Stimulated activated CD8-positive, alpha-beta memory T cell treated with anti-CD3 and anti-CD28 coated beads, Interleukin-12 subunit alpha, Interleukin-12 subunit beta, amount 100 ng/mL, for 4 hours (primary cell): ENCODE results near the gene JOSD2.
"Not testable (repeated sequence)": the region's sequence is repeated elsewhere in the genome, so short reads cannot be mapped to it uniquely, and the experiment has no call there.

Experiments used
- DNase-seq: peaks from one replicate; pipeline ENCODE4 v3.0.0-alpha.2; 2020; ENCODE audit warnings: low read depth

The JOSD2 gene

GRCh38 chr19:50478901-50479715 is 31.9 kb downstream of the JOSD2 start:
- no peak for DNase-seq

- no peak for DNase-seq
Measured at GRCh38 chr19:50477751-50478515, 33.1 kb downstream of the JOSD2 start.

- no peak for DNase-seq
Measured at GRCh38 chr19:50476907-50477238, 34.1 kb downstream of the JOSD2 start.

- DNase-seq, result peak; percentile 84
Measured at GRCh38 chr19:50476224-50476906, 34.6 kb downstream of the JOSD2 start, which contains the start of the genes EMC10 and GARIN5A. Gene EMC10, plus strand, starts transcription at chr19:50476507. Its CDS starts 38 bp downstream, at chr19:50476545. Gene GARIN5A, minus strand, starts transcription at chr19:50476848. Its CDS starts 460 bp downstream, at chr19:50476388.

- no peak for DNase-seq
Measured at GRCh38 chr19:50475736-50476223, 35.2 kb downstream of the JOSD2 start.

- no peak for DNase-seq
Measured at GRCh38 chr19:50475101-50475568, 35.9 kb downstream of the JOSD2 start.

GRCh38 chr19:50473336-50473735 is 37.7 kb downstream of the JOSD2 start:
- DNase-seq, result not testable (repeated sequence)

- no peak for DNase-seq
Measured at GRCh38 chr19:50468818-50469217, 42.2 kb downstream of the JOSD2 start.

- DNase-seq, result no peak
Measured at GRCh38 chr19:50467566-50467965, 43.4 kb downstream of the JOSD2 start.

- no peak for DNase-seq
Measured at GRCh38 chr19:50466706-50467039, 44.3 kb downstream of the JOSD2 start.

- no peak for DNase-seq
Measured at GRCh38 chr19:50465986-50466705, 44.8 kb downstream of the JOSD2 start.

GRCh38 chr19:50465000-50465399 is 46.0 kb downstream of the JOSD2 start:
- DNase-seq, result no peak

- no peak for DNase-seq
Measured at GRCh38 chr19:50464348-50464747, 46.6 kb downstream of the JOSD2 start.

- no peak for DNase-seq
Measured at GRCh38 chr19:50462970-50463369, 48.0 kb downstream of the JOSD2 start.

- peak; percentile 16 for DNase-seq
Measured at GRCh38 chr19:50461066-50461875, 49.7 kb downstream of the JOSD2 start.

GRCh38 chr19:50460161-50460765 is 50.7 kb downstream of the JOSD2 start:
- DNase-seq, result no peak

GRCh38 chr19:50459638-50460037 is 51.4 kb downstream of the JOSD2 start:
- no peak for DNase-seq

- no peak for DNase-seq
Measured at GRCh38 chr19:50459067-50459456, 51.9 kb downstream of the JOSD2 start.

- DNase-seq, result no peak
Measured at GRCh38 chr19:50458396-50459066, 52.5 kb downstream of the JOSD2 start.

- no peak for DNase-seq
Measured at GRCh38 chr19:50457300-50457699, 53.7 kb downstream of the JOSD2 start.
